Ramos (cell line): ENCODE data around the gene AGPAT3.

ENCODE experiments used
- in situ Hi-C: fragments of 300-500 bp; cut with MboI; formaldehyde crosslinking; loops from one replicate; pipeline ENCODE4 v1.14.3; 2022; ENCODE audit warnings: low sequenced_read_pairs; ENCODE audit not compliant: unreplicated experiment

The AGPAT3 gene

GRCh38 chr21:43917515-43918384 lies 52.7 kb downstream of the AGPAT3 start:
- in situ Hi-C loops: no loop called here

DNA sequence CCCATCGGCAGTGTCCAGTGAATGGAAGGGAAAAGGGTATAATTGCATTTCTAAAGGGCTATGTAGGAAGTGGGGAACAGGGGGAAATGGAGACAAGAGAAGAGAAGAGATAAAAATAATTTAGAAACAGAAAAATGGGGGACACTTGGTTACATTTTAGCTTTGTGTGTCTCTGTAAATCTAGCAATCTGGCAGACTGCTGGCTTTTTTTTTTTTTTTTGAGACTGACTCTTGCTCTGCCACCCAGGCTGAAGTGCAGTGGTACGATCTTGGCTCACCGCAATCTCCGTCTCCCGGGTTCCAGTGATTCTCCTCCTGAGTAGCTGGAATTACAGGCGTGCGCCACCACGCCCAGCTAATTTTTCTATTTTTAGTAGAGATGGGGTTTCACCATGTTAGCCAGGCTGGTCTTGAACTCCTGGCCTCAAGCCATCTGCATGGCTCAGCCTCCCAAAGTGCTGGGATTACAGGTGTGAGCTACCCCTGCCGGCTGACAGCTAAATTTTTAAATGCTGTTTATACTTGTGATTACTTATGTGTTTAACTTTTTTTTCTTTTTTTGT lies 53.4 kb downstream of the AGPAT3 start:
- in situ Hi-C loops: no loop called here

DNA sequence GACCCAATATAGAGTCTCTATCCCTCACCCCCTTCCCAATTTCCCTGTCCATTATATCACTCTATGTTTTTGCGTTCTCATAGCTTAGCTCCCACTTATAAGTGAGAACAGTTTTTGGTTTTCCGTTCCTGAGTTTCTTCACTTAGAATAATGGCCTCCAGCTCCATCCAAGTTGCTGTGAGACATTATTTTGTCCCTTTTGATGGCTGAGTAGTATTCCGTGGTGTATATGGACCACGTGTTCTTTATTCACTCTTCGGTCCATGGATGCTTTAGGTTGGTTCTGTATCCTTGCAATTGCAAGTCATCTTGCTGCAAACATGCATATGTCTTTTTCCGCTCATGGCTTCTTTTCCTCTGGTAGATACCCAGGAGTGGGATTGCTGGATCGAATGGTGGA lies 54.3 kb downstream of the AGPAT3 start:
- in situ Hi-C loops: no loop called here

DNA sequence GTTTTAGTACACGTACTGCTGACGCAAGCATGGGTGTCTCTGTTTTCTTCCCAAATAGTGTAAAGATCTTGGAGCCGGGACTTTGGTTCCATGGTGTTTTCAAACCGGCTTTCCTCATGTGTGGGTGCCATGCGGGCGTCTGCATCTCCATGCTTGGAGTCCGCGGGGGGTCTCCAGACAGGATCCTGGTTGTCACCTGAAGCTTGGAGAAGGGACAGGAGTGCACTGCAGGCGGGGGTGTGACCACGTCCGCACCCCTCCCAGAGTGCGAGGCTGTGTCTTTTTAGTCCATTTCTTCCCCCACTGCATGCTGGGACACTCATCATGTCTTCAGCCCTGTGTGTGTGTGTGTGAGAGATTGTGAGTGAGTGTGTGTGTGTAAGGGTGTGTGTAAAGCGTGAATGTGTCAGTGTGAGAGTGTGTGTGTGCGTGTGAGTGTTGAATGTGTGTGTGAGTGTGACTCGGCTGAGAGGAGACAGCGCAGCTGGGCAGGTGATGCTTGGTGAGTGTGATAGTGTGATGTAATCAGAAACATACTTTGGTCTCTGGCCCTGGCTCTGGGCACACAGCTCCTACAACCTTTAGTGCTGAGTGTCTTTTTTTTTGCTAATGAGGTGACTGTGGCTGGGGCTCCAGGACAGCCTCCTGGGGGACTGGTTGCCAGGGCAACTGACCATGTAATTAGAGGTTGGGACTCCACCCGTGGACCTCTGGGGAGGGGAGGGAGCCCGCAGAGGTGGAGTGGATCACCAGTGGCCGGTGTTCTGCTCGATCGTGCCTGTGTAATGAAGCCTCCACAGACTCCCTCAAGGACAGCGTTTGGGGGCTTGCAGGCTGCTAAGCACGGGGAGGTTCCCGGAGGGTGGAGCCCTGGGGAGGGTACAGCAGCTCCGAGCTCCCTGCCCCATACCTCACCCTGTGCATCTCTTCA lies 55.1 kb downstream of the AGPAT3 start:
- in situ Hi-C loops: no loop called here

GRCh38 chr21:43921571-43921978 lies 56.6 kb downstream of the AGPAT3 start:
- in situ Hi-C loops: no loop called here

DNA sequence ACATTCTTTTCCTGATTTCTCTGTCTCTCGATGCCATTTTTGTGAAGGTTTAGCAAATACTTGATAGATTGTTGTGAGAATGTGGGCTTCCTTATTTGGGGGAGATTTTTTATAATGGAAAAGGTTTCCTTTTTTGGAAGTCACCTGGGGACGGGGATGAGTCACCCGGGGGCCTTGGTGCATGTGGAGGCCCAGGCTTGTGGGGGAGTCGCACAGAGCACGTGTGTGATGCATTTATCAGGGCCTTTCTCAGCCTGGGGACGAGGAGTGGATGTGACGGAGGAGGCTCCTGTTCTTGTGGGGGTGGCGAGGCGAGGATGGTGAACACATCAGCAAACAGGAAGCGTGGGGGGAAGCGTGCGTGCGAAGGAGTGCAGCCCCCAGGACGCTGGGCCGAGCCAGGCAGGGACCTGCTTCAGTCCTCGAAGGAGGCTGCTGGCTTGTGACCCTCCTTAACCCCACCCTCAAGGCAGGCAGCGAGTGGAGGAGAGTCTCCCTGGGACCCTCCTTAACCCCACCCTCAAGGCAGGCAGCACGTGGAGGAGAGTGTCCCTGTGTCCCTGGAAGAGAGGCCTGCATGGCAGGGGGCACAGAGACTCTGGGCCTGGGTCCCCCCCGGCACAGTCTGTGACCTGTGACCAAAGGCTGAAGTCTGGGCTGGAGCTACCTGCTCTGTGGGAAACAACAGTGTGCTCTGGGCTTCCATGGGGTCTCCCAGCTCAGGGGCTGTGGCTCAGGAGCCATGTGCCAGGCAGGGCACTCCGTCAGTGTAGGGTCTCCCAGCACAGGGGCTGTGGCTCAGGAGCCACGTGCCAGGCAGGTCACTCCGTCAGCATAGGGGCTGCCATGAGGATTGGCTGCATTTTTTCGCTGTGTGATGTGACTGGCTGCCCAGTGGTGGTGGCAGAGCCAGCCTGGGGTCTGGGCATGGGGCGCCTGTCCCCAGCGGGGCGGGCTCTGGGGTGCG lies 57.2 kb downstream of the AGPAT3 start:
- in situ Hi-C loops: no loop called here

DNA sequence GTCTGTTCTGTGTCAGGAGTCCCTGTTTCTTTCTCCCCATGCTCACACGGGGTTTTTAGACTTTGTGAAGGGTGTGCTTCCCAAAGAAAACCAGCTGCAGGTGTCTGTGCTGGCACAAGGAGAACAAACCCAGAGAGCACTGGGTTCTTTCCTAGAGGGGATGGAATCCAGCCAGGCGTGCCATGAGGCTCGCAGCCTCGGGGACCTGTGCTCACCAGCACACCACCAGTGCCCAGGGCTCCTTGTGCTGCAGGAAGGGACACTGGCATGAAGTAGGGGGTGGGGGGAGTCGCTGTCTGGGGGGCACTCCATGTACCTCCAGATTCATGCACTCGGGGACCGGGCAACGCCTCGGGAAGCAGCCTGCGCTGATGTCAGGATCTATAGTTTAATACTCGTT lies 57.9 kb downstream of the AGPAT3 start:
- in situ Hi-C loops: no loop called here

GRCh38 chr21:43923391-43923790 lies 58.4 kb downstream of the AGPAT3 start:
- in situ Hi-C loops: no loop called here

- in situ Hi-C loops: loop anchor here (25.0 kb wide), 1 partner anchor 112 kb away; no protein-coding TSS in a partner anchor
Observed at GRCh38 chr21:43924421-43925095, 59.5 kb downstream of the AGPAT3 start.

- in situ Hi-C loops: loop anchor here (25.0 kb wide), 1 partner anchor 113 kb away; no protein-coding TSS in a partner anchor
Observed at GRCh38 chr21:43925096-43925481, 60.1 kb downstream of the AGPAT3 start.

DNA sequence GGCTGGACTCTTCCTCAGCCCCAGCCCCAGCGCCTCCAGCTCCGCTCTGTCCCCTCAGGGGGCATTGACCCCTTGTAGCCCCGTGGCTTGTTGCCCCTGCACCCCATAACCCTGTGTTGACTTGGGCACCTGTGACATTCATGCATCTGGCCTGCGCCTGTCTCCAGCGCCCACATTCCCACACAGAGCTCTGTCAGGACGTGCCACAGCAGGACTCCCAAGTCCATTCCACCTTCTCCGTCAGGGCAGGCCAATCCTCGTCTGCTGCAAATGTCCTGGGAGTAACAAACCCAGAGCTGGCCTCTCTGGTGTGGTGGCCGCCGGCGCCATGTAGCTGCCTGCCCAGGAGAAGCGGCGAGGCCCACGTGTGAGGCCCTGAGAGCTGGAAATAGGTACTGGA lies 60.6 kb downstream of the AGPAT3 start:
- in situ Hi-C loops: loop anchor here (25.0 kb wide), 1 partner anchor 113 kb away; no protein-coding TSS in a partner anchor

- in situ Hi-C loops: loop anchor here (25.0 kb wide), 1 partner anchor 114 kb away; no protein-coding TSS in a partner anchor
Observed at GRCh38 chr21:43926196-43926595, 61.2 kb downstream of the AGPAT3 start.

DNA sequence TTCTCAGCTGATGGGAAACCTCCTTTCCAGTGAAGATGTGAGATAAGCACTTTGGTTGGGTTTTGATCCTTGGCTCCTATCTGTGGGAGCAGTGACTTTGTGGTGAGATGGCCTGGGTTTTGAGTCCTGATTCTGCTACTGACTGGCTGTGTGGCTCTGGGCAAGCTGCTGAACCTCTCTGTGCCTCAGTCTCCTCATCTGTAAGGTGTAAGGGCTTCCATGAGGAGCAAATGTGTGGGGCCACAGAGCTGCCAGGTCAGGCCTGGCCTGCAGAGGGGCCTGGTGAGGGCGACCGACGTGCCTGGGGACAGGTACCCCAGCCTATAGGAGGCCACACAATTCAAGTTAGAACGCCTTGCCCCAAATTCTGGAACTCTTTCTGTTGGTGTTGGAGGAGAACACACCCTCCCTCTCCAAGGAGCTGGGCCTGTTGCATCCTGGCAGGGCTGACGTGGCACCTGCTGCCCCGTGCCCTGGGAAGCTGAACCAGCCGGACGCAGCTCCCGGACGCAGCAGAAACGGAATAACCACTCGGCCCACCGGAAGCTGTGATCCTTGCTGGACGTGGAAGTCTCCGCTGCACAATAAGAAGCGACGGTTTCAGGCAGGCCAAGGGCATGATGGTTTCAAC lies 62.7 kb downstream of the AGPAT3 start:
- in situ Hi-C loops: loop anchor here (25.0 kb wide), 1 partner anchor 115 kb away; no protein-coding TSS in a partner anchor

GRCh38 chr21:43928222-43929125 lies 63.5 kb downstream of the AGPAT3 start:
- in situ Hi-C loops: loop anchor here (25.0 kb wide), 1 partner anchor 116 kb away; no protein-coding TSS in a partner anchor

GRCh38 chr21:43929217-43929971 lies 64.4 kb downstream of the AGPAT3 start:
- in situ Hi-C loops: loop anchor here (25.0 kb wide), 1 partner anchor 117 kb away; no protein-coding TSS in a partner anchor

DNA sequence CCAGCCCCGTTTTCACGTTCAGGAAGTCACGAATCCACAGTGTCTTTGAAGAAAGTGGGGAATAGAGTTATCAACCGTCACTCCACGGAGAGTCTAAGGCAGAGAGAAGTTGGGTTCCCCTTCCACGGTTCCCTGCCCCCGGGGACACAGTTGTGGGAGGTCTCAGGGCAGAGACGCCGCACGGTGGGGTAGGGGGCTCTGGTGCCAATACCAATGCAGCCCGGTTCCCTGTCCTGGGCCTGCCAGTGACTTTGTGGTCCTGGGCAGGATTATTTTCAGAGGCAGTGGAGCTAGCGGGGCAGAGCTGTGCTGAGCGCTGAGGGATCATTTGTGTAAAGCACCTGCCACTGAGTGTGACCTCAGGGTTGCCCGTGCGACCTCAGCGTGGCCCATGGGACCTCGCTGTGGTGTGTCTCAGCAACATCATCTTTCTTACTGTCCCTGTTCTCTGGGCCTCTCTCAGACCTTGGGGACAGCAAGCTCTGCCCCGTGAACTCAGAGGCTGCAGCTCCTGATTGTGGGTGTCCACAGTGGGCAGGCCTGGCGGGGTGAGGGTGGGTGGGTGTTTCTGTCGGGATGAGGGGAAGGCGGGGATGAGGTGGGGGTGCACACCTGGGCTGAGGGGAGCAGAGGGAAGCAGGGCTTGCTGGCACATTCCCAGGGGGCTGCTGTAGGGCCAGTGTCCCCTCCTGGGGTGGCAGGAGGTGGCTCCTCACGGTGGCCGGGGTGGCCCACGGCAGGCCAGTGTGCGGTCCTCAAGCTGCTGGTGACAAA lies 65.2 kb downstream of the AGPAT3 start:
- in situ Hi-C loops: loop anchor here (25.0 kb wide), 1 partner anchor 118 kb away; no protein-coding TSS in a partner anchor
